HepG2 (cell line): Measurements from ENCODE around the gene PDE3B. TPM values are rescaled to one million over a fixed set of nuclear protein-coding genes. Genes with fewer than 3 reads are reported as not detected.

Experiments
- CREM ChIP-seq, 2 experiments: sonication (generic) in 1 of 2; formaldehyde crosslinking in 1 of 2; IDR thresholded peaks; 2 replicates each; pipeline versions ENCODE4 v1.4.0 to v1.6.1; 2016 to 2020; ENCODE audit warnings: antibody characterized with exemption in 1 of 2, mild to moderate bottlenecking in 1 of 2, missing genetic modification reagents in 1 of 2
- KMT2A ChIP-seq: sonication (generic); formaldehyde crosslinking; IDR thresholded peaks from 2 replicates; pipeline ENCODE4 v1.4.0; 2020; ENCODE audit warnings: missing genetic modification reagents
- MEIS2 ChIP-seq: sonication (generic); formaldehyde crosslinking; IDR thresholded peaks from 2 replicates; pipeline ENCODE4 v1.9.0; 2021; ENCODE audit warnings: mild to moderate bottlenecking, missing genetic modification reagents
- NCOA2 ChIP-seq: sonication (generic); formaldehyde crosslinking; IDR thresholded peaks from 2 replicates; pipeline ENCODE4 v1.8.0; 2022; ENCODE audit warnings: inconsistent platforms
- PRMT3 ChIP-seq: sonication (generic); formaldehyde crosslinking; IDR thresholded peaks from 2 replicates; pipeline ENCODE4 v1.8.1; 2022; ENCODE audit warnings: low read depth, mild to moderate bottlenecking, moderate library complexity, missing genetic modification reagents, borderline replicate concordance
- SCMH1 ChIP-seq: sonication (generic); formaldehyde crosslinking; IDR thresholded peaks from 2 replicates; pipeline ENCODE4 v1.9.0; 2021; ENCODE audit warnings: missing genetic modification reagents, mild to moderate bottlenecking, borderline replicate concordance
- SRSF9 ChIP-seq: fragments of 200-400 bp; formaldehyde crosslinking; IDR thresholded peaks from 2 replicates; pipeline ENCODE4 v1.6.1; 2018; ENCODE audit warnings: borderline replicate concordance, mild to moderate bottlenecking, low read depth, low read length; ENCODE audit not compliant: insufficient read depth, poor library complexity, severe bottlenecking
- ZNF275 ChIP-seq: sonication (generic); formaldehyde crosslinking; IDR thresholded peaks from 2 replicates; pipeline ENCODE4 v1.8.0; 2022; ENCODE audit warnings: missing genetic modification reagents, mild to moderate bottlenecking, inconsistent platforms, borderline replicate concordance
- ZNF382 ChIP-seq: sonication (generic); formaldehyde crosslinking; IDR thresholded peaks from 2 replicates; pipeline ENCODE4 v1.5.0; 2020; ENCODE audit warnings: missing genetic modification reagents, mild to moderate bottlenecking, borderline replicate concordance
- ZNF883 ChIP-seq: sonication (generic); formaldehyde crosslinking; IDR thresholded peaks from 2 replicates; pipeline ENCODE4 v1.5.1; 2020; ENCODE audit warnings: mild to moderate bottlenecking, missing genetic modification reagents; ENCODE audit errors: not compliant biosample characterization
- polyA plus RNA-seq, 8 experiments: library from polyadenylated mRNA; depleted of rRNA in 3 of 8; stranded (reverse) in 7 of 8; unstranded in 1 of 8; fragments of >200 nt; fragmentation: Illumina TruSeq in 4 of 8; extraction: Trizol in 4 of 8; gene quantifications; 2 replicates each; pipeline versions ENCODE4 v1.2.1 to v1.2.3, GENCODE V29; 2011 to 2016; ENCODE audit warnings: low read depth in 4 of 8, missing spikeins in 1 of 8, mixed read lengths in 1 of 8; ENCODE audit not compliant: insufficient read depth in 1 of 8
- total RNA-seq, 5 experiments: library from RNA; depleted of rRNA; stranded (reverse); fragments of >200 nt; fragmentation: Illumina TruSeq; extraction: Trizol; gene quantifications; 2 replicates each; pipeline ENCODE4 v1.2.3, GENCODE V29; 2016; ENCODE audit warnings: low read depth in 1 of 5
- TF ChIP-seq, protein P1 (sequence below): sonication (generic); formaldehyde crosslinking; IDR thresholded peaks from 2 replicates; pipeline ENCODE4 v1.4.0; 2020; ENCODE audit warnings: missing genetic modification reagents, borderline replicate concordance
- TF ChIP-seq, protein P2 (sequence below): sonication (generic); formaldehyde crosslinking; conservative IDR thresholded peaks from 2 replicates; pipeline ENCODE4 v1.8.0; 2022; ENCODE audit warnings: missing genetic modification reagents
- TF ChIP-seq, protein P3 (sequence below): sonication (generic); formaldehyde crosslinking; IDR thresholded peaks from 2 replicates; pipeline ENCODE4 v1.4.0; 2020; ENCODE audit warnings: missing genetic modification reagents
- TF ChIP-seq, protein P4 (sequence below): sonication (generic); formaldehyde crosslinking; IDR thresholded peaks from 2 replicates; pipeline ENCODE4 v1.4.0; 2020; ENCODE audit warnings: missing genetic modification reagents, borderline replicate concordance

The PDE3B gene
- total and polyA plus RNA-seq, 2 of the 13 experiments (the other 11 are each of a cell fraction or from before 2014, with no cell fraction given): 14.1 to 26.5 TPM

- TF ChIP-seq, protein P1, sequence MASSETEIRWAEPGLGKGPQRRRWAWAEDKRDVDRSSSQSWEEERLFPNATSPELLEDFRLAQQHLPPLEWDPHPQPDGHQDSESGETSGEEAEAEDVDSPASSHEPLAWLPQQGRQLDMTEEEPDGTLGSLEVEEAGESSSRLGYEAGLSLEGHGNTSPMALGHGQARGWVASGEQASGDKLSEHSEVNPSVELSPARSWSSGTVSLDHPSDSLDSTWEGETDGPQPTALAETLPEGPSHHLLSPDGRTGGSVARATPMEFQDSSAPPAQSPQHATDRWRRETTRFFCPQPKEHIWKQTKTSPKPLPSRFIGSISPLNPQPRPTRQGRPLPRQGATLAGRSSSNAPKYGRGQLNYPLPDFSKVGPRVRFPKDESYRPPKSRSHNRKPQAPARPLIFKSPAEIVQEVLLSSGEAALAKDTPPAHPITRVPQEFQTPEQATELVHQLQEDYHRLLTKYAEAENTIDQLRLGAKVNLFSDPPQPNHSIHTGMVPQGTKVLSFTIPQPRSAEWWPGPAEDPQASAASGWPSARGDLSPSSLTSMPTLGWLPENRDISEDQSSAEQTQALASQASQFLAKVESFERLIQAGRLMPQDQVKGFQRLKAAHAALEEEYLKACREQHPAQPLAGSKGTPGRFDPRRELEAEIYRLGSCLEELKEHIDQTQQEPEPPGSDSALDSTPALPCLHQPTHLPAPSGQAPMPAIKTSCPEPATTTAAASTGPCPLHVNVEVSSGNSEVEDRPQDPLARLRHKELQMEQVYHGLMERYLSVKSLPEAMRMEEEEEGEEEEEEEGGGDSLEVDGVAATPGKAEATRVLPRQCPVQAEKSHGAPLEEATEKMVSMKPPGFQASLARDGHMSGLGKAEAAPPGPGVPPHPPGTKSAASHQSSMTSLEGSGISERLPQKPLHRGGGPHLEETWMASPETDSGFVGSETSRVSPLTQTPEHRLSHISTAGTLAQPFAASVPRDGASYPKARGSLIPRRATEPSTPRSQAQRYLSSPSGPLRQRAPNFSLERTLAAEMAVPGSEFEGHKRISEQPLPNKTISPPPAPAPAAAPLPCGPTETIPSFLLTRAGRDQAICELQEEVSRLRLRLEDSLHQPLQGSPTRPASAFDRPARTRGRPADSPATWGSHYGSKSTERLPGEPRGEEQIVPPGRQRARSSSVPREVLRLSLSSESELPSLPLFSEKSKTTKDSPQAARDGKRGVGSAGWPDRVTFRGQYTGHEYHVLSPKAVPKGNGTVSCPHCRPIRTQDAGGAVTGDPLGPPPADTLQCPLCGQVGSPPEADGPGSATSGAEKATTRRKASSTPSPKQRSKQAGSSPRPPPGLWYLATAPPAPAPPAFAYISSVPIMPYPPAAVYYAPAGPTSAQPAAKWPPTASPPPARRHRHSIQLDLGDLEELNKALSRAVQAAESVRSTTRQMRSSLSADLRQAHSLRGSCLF: no peak
- TF ChIP-seq ZNF883 (CRISPR knock-in tag) (no peak), SCMH1 (no peak), KMT2A (no peak), PRMT3 (CRISPR knock-in tag) (no peak), SRSF9 (no peak), MEIS2 (CRISPR knock-in tag) (no peak), ZNF382 (CRISPR knock-in tag) (no peak), NCOA2 (0 out of 2 replicates have a peak, but pooled peaks have one; percentile 31), ZNF275 (no peak), CREM (IDR thresholded peaks at IDR 0.05) (peak; percentile 45), CREM (CRISPR knock-in tag; IDR thresholded peaks at IDR 0.05) (no peak)
- TF ChIP-seq, protein P2, sequence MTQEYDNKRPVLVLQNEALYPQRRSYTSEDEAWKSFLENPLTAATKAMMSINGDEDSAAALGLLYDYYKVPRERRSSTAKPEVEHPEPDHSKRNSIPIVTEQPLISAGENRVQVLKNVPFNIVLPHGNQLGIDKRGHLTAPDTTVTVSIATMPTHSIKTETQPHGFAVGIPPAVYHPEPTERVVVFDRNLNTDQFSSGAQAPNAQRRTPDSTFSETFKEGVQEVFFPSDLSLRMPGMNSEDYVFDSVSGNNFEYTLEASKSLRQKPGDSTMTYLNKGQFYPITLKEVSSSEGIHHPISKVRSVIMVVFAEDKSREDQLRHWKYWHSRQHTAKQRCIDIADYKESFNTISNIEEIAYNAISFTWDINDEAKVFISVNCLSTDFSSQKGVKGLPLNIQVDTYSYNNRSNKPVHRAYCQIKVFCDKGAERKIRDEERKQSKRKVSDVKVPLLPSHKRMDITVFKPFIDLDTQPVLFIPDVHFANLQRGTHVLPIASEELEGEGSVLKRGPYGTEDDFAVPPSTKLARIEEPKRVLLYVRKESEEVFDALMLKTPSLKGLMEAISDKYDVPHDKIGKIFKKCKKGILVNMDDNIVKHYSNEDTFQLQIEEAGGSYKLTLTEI (CRISPR knock-in tag): no peak
- TF ChIP-seq, protein P3, sequence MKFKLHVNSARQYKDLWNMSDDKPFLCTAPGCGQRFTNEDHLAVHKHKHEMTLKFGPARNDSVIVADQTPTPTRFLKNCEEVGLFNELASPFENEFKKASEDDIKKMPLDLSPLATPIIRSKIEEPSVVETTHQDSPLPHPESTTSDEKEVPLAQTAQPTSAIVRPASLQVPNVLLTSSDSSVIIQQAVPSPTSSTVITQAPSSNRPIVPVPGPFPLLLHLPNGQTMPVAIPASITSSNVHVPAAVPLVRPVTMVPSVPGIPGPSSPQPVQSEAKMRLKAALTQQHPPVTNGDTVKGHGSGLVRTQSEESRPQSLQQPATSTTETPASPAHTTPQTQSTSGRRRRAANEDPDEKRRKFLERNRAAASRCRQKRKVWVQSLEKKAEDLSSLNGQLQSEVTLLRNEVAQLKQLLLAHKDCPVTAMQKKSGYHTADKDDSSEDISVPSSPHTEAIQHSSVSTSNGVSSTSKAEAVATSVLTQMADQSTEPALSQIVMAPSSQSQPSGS: peak; percentile 60; the same call in 1 of the 2 replicates
- TF ChIP-seq, protein P4, sequence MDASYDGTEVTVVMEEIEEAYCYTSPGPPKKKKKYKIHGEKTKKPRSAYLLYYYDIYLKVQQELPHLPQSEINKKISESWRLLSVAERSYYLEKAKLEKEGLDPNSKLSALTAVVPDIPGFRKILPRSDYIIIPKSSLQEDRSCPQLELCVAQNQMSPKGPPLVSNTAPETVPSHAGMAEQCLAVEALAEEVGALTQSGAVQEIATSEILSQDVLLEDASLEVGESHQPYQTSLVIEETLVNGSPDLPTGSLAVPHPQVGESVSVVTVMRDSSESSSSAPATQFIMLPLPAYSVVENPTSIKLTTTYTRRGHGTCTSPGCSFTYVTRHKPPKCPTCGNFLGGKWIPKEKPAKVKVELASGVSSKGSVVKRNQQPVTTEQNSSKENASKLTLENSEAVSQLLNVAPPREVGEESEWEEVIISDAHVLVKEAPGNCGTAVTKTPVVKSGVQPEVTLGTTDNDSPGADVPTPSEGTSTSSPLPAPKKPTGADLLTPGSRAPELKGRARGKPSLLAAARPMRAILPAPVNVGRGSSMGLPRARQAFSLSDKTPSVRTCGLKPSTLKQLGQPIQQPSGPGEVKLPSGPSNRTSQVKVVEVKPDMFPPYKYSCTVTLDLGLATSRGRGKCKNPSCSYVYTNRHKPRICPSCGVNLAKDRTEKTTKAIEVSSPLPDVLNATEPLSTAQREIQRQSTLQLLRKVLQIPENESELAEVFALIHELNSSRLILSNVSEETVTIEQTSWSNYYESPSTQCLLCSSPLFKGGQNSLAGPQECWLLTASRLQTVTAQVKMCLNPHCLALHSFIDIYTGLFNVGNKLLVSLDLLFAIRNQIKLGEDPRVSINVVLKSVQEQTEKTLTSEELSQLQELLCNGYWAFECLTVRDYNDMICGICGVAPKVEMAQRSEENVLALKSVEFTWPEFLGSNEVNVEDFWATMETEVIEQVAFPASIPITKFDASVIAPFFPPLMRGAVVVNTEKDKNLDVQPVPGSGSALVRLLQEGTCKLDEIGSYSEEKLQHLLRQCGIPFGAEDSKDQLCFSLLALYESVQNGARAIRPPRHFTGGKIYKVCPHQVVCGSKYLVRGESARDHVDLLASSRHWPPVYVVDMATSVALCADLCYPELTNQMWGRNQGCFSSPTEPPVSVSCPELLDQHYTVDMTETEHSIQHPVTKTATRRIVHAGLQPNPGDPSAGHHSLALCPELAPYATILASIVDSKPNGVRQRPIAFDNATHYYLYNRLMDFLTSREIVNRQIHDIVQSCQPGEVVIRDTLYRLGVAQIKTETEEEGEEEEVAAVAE: 0 out of 2 replicates have a peak, but pooled peaks have one; percentile 24
Measured at GRCh38 chr11:14676068-14676467, 32.5 kb downstream of the PDE3B start (continued).
